Measurements from ENCODE around the gene C22orf39.

- TF ChIP-seq CTCF (IDR thresholded peaks at IDR 0.05; ENCODE audit: low read length) (no peak), EZH2phosphoT487 (IDR thresholded peaks at IDR 0.05; ENCODE audit: low read length) (no peak), EZH2 (optimal IDR thresholded peaks at IDR 0.05; ENCODE audit: low read depth, low read length) (no peak)
Measured at GRCh38 chr22:19463491-19464469, 16.3 kb upstream of the C22orf39 start.
